Measurements from ENCODE around the gene DPYD.

DPYD gene

GRCh38 chr1:97174039-97174704, 746.7 kb downstream of the DPYD start:
- DNase-seq: no peak

- DNase-seq: no peak
Measured at GRCh38 chr1:97170300-97170699, 750.5 kb downstream of the DPYD start.

- DNase-seq: no peak
Measured at GRCh38 chr1:97168056-97168455, 752.8 kb downstream of the DPYD start.

GRCh38 chr1:97167246-97167645, 753.6 kb downstream of the DPYD start:
- DNase-seq: no peak

- DNase-seq: no peak
Measured at GRCh38 chr1:97166626-97167025, 754.2 kb downstream of the DPYD start.

GRCh38 chr1:97164276-97164639, 756.6 kb downstream of the DPYD start:
- no peak for DNase-seq

- DNase-seq: no peak
Measured at GRCh38 chr1:97163591-97164275, 757.1 kb downstream of the DPYD start.

GRCh38 chr1:97160818-97161217, 760.0 kb downstream of the DPYD start:
- DNase-seq: no peak

- no peak for DNase-seq
Measured at GRCh38 chr1:97159342-97159741, 761.5 kb downstream of the DPYD start.

- no peak for DNase-seq
Measured at GRCh38 chr1:97158691-97159096, 762.1 kb downstream of the DPYD start.

GRCh38 chr1:97157991-97158390, 762.8 kb downstream of the DPYD start:
- no peak for DNase-seq

- DNase-seq: no peak
Measured at GRCh38 chr1:97151651-97152050, 769.2 kb downstream of the DPYD start.

GRCh38 chr1:97145321-97145956, 775.4 kb downstream of the DPYD start:
- DNase-seq: no peak

GRCh38 chr1:97144527-97144926, 776.3 kb downstream of the DPYD start:
- no peak for DNase-seq

- DNase-seq: no peak
Measured at GRCh38 chr1:97143236-97143882, 777.5 kb downstream of the DPYD start.

GRCh38 chr1:97140611-97141010, 780.2 kb downstream of the DPYD start:
- no peak for DNase-seq

- DNase-seq: no peak
Measured at GRCh38 chr1:97139512-97139911, 781.3 kb downstream of the DPYD start.

- DNase-seq: no peak
Measured at GRCh38 chr1:97138515-97139032, 782.3 kb downstream of the DPYD start.

GRCh38 chr1:97137862-97138514, 782.8 kb downstream of the DPYD start:
- no peak for DNase-seq

- DNase-seq: no peak
Measured at GRCh38 chr1:97136996-97137395, 783.8 kb downstream of the DPYD start.

- no peak for DNase-seq
Measured at GRCh38 chr1:97135972-97136371, 784.9 kb downstream of the DPYD start.

GRCh38 chr1:97128426-97128825, 792.4 kb downstream of the DPYD start:
- no peak for DNase-seq
